ENCODE results near the gene CD300LB. TPM values are rescaled to one million over a fixed set of nuclear protein-coding genes. Genes with fewer than 3 reads are reported as not detected.
A peak's percentile ranks its signal among the peaks of the same experiment; 100 is the strongest.

CD300LB gene
- total RNA-seq, 1 donor from 2014 or later, result not detected

GRCh38 chr17:74547264-74547663 lies 16.0 kb upstream of the CD300LB start:
- Histone ChIP-seq H3K36me3 (ENCODE audit: insufficient read depth, low read length) (no peaks in the 10 kb centered on the region), H3K9ac (ENCODE audit: low read length) (no peak overlapping the region), H2AFZ (ENCODE audit: low read depth, low read length) (no peak overlapping the region), H3K4me2 (ENCODE audit: low read length) (no peak overlapping the region), H3K4me1 (ENCODE audit: insufficient read depth, low read length) (no peaks in the 10 kb centered on the region), H3K79me2 (ENCODE audit: insufficient read depth, low read length) (no peaks in the 10 kb centered on the region), H4K20me1 (ENCODE audit: insufficient read depth, low read length) (no peaks in the 10 kb centered on the region), H3K9me3 (ENCODE audit: insufficient read depth, low read depth, low read length) (no peaks in the 10 kb centered on the region), H3K27me3 (ENCODE audit: insufficient read depth, low read length) (no peaks in the 10 kb centered on the region), H3K4me3 (ENCODE audit: insufficient read depth, low read depth, low read length) (no peak overlapping the region), H3K27ac (ENCODE audit: low read depth, low read length) (no peak overlapping the region)
- H3K27me3 Mint-ChIP-seq (ENCODE audit: low read depth, unreplicated experiment), result peaks cover 29% of the 10 kb centered on the region
- DNase-seq (ENCODE audit: low read depth), result no peak
- no peaks in the 10 kb centered on the region for H3K36me3 Mint-ChIP-seq (ENCODE audit: low read depth, unreplicated experiment)
- H3K9me3 Mint-ChIP-seq (ENCODE audit: unreplicated experiment), result peaks cover 3% of the 10 kb centered on the region
- H3K27ac Mint-ChIP-seq (ENCODE audit: unreplicated experiment), result no peak overlapping the region
- FAIRE-seq, result no peak
- H3K4me1 Mint-ChIP-seq (ENCODE audit: low read depth, unreplicated experiment), result peaks cover 9% of the 10 kb centered on the region
- H3K4me3 Mint-ChIP-seq (ENCODE audit: unreplicated experiment), result no peak overlapping the region
- TF ChIP-seq EZH2 (IDR thresholded peaks at IDR 0.05; ENCODE audit: insufficient read depth, low read length) (no peak), CTCF (IDR thresholded peaks at IDR 0.05; ENCODE audit: insufficient read depth, low read depth, low read length) (no peak)

- H3K36me3 ChIP-seq (ENCODE audit: insufficient read depth, low read length), result no peaks in the 10 kb centered on the region
- no peaks in the 10 kb centered on the region for H3K9me3 ChIP-seq (ENCODE audit: insufficient read depth, low read depth, low read length)
- no peaks in the 10 kb centered on the region for H3K79me2 ChIP-seq (ENCODE audit: insufficient read depth, low read length)
- peaks cover 27% of the 10 kb centered on the region for H3K27me3 Mint-ChIP-seq (ENCODE audit: low read depth, unreplicated experiment)
- H4K20me1 ChIP-seq (ENCODE audit: insufficient read depth, low read length), result no peaks in the 10 kb centered on the region
- no peak overlapping the region for H3K4me2 ChIP-seq (ENCODE audit: low read length)
- H3K27me3 ChIP-seq (ENCODE audit: insufficient read depth, low read length), result no peaks in the 10 kb centered on the region
- peaks cover 8% of the 10 kb centered on the region for H3K4me1 Mint-ChIP-seq (ENCODE audit: low read depth, unreplicated experiment)
- no peak overlapping the region for H3K27ac ChIP-seq (ENCODE audit: low read depth, low read length)
- no peak overlapping the region for H3K4me3 Mint-ChIP-seq (ENCODE audit: unreplicated experiment)
- no peak overlapping the region for H3K27ac Mint-ChIP-seq (ENCODE audit: unreplicated experiment)
- DNase-seq (ENCODE audit: low read depth), result no peak
- FAIRE-seq, result no peak
- H3K4me1 ChIP-seq (ENCODE audit: insufficient read depth, low read length), result no peaks in the 10 kb centered on the region
- no peak overlapping the region for H3K9ac ChIP-seq (ENCODE audit: low read length)
- no peak for TF ChIP-seq EZH2 (IDR thresholded peaks at IDR 0.05; ENCODE audit: insufficient read depth, low read length)
- TF ChIP-seq CTCF (IDR thresholded peaks at IDR 0.05; ENCODE audit: insufficient read depth, low read depth, low read length), result no peak
- no peak overlapping the region for H2AFZ ChIP-seq (ENCODE audit: low read depth, low read length)
- H3K9me3 Mint-ChIP-seq (ENCODE audit: unreplicated experiment), result peaks cover 3% of the 10 kb centered on the region
- H3K36me3 Mint-ChIP-seq (ENCODE audit: low read depth, unreplicated experiment), result no peaks in the 10 kb centered on the region
- no peak overlapping the region for H3K4me3 ChIP-seq (ENCODE audit: insufficient read depth, low read depth, low read length)
Measured at GRCh38 chr17:74546586-74546985, 15.3 kb upstream of the CD300LB start.

GRCh38 chr17:74545843-74546230 lies 14.6 kb upstream of the CD300LB start, which contains the start of gene CD300C:
Gene CD300C (minus strand): TSS chr17:74546115. CDS start chr17:74545782, 333 bp downstream.
- H3K9me3 Mint-ChIP-seq (ENCODE audit: unreplicated experiment), result peaks cover 3% of the 10 kb centered on the region
- no peak within 1 kb of the TSS for H3K27ac ChIP-seq (ENCODE audit: low read depth, low read length)
- H3K4me3 Mint-ChIP-seq (ENCODE audit: unreplicated experiment), result no peak within 1 kb of the TSS
- DNase-seq (ENCODE audit: low read depth), result peak; percentile 5
- TF ChIP-seq EZH2 (IDR thresholded peaks at IDR 0.05; ENCODE audit: insufficient read depth, low read length) (no peak), CTCF (IDR thresholded peaks at IDR 0.05; ENCODE audit: insufficient read depth, low read depth, low read length) (no peak)
- H3K79me2 ChIP-seq (ENCODE audit: insufficient read depth, low read length), result no peaks in the 10 kb centered on the region
- H3K4me1 Mint-ChIP-seq (ENCODE audit: low read depth, unreplicated experiment), result peaks cover 7% of the 10 kb centered on the region
- no peak within 1 kb of the TSS for H3K9ac ChIP-seq (ENCODE audit: low read length)
- no peaks in the 10 kb centered on the region for H3K4me1 ChIP-seq (ENCODE audit: insufficient read depth, low read length)
- no peaks in the 10 kb centered on the region for H3K36me3 ChIP-seq (ENCODE audit: insufficient read depth, low read length)
- H3K36me3 Mint-ChIP-seq (ENCODE audit: low read depth, unreplicated experiment), result no peaks in the 10 kb centered on the region
- no peaks in the 10 kb centered on the region for H3K9me3 ChIP-seq (ENCODE audit: insufficient read depth, low read depth, low read length)
- no peak within 1 kb of the TSS for H3K4me3 ChIP-seq (ENCODE audit: insufficient read depth, low read depth, low read length)
- peaks cover 23% of the 10 kb centered on the region for H3K27me3 Mint-ChIP-seq (ENCODE audit: low read depth, unreplicated experiment)
- H3K27me3 ChIP-seq (ENCODE audit: insufficient read depth, low read length), result no peaks in the 10 kb centered on the region
- no peaks in the 10 kb centered on the region for H4K20me1 ChIP-seq (ENCODE audit: insufficient read depth, low read length)
- no peak within 1 kb of the TSS for H3K27ac Mint-ChIP-seq (ENCODE audit: unreplicated experiment)
- no peak within 1 kb of the TSS for H3K4me2 ChIP-seq (ENCODE audit: low read length)
- H2AFZ ChIP-seq (ENCODE audit: low read depth, low read length), result no peak within 1 kb of the TSS
- no peak for FAIRE-seq

Measured in astrocyte (in vitro differentiated cells and primary cell).